ENCODE measurements around the gene ZNF445.
A peak's percentile ranks its signal among the peaks of the same experiment; 100 is the strongest.
"Not testable (repeated sequence)": the region's sequence is repeated elsewhere in the genome, so short reads cannot be mapped to it uniquely, and the experiment has no call there.

ZNF445 gene

DNA sequence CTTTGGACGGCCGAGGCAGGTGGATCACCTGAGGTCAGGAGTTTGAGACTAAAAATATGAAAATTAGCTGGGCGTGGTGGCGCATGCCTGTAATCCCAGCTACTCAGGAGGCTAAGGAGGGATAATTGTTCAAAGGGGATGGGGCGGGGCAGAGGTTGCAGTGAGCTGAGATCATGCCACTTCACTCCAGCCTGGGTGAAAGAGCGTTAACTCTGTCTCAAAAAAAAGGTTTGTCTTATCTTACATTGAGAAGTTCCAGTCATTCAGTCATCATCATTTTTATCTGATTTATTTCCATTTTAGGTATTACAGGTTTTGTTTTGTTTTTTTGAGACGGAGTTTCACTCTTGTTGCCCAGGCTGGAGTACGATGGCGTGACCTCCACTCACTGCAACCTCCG lies 2.6 kb downstream of the ZNF445 start:
- DNase-seq = not testable (repeated sequence)

GRCh38 chr3:44470430-44470829 lies 7.0 kb downstream of the ZNF445 start:
- DNase-seq = no peak

- no peak for DNase-seq
Observed at GRCh38 chr3:44469914-44470313, 7.6 kb downstream of the ZNF445 start.

DNA sequence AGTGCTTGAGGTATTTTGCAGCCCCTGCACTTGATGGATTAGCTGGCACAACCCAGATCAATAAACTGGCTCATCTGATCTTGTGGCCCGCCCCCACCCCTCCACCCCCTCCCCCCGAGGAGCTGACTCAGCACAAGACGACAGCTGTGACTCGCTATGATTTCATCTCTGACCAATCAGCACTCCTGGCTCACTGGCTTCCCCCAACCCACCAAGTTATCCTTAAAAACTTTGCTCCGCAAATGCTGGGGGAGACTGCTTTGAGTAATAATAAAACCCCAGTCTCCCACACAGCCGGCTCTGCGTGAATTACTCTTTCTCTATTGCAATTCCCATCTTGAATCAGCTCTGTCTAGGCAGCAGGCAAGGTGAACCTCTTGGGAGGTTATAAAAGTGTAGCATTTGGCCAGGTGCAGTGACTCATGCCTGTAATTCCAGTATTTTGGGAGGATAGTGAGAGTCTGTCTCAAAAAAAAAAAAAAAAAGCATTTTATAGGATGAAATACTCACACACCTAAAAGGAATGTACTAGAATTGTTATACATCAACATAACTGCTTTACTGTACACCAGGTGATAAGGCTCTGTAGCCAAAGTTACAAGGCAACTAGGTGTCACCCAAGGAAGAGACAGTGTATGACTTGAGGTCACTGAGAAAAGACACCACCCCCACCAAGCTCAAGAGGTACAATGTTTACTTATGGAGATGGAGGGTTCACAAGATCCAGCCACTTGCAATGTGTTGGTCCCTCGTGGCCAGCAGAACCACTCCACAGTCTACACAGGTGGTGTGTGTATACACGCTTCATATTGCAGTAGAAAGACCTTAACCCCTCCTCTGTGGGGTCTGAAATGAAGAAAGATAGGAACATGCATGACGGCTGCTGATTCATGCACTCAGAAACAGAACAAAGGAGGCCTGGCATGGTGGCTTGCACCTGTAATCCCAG lies 8.6 kb downstream of the ZNF445 start:
- peak; percentile 29 for DNase-seq

DNA sequence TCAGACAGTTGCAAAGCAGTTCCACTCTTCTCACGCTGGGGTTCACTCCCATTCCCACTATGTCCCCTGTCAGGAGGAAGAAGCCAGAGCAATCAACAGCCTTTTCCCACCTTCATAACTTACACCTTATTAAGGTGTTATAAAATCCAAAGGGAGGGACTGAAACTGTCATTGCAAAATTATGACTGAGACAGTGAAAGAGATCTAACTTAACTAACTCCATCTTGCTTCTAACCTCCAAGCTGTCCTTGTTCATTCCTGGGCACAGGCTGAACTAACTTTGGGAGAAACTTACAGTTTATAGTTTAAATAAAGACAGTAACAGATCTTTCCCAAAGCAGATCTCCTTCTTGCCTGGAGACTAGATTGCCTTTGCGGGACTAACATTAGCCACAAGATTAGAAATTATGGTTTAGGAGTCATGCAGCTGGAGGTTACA lies 9.4 kb downstream of the ZNF445 start:
- not testable (repeated sequence) for DNase-seq

- DNase-seq = no peak
Observed at GRCh38 chr3:44467241-44467640, 10.2 kb downstream of the ZNF445 start.

DNA sequence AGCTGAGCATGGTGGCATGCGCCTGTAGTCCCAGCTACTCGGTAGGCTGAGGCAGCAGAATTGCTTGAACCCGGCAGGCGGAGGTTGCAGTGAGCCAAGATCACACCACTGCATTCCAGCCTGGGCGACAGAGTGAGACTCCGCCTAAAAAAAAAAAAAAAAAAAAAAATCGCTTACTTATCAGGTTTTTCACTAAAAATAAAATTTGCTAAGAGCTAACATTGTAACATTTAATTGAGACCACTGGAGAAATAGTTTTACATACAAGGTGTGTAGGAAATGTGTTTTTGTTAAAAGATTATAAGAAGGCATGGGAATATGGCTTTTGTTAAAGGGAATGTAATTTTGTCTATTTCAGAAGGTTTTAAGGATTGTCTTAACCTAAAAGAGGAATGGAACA lies 12.6 kb downstream of the ZNF445 start:
- DNase-seq = not testable (repeated sequence)

GRCh38 chr3:44464509-44464908 lies 13.0 kb downstream of the ZNF445 start:
- DNase-seq = no peak

DNA sequence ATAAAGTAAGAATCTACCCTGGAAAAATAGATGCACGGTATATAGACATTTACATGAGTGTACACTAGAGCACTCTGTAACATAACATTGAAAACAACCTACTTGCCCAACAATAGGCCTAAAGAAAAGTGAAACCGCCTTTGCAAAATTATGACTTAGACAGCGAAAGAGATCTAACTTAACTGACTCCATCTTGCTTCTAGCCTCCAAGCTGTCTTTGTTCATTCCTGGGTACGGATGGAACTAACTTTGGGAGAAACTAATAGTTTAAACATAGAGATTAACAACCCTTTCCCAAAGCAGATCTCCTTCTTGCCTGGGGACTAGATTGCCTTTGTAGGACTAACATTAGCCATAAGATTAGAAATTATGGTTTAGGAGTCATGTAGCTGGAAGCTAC lies 17.4 kb downstream of the ZNF445 start:
- not testable (repeated sequence) for DNase-seq

DNA sequence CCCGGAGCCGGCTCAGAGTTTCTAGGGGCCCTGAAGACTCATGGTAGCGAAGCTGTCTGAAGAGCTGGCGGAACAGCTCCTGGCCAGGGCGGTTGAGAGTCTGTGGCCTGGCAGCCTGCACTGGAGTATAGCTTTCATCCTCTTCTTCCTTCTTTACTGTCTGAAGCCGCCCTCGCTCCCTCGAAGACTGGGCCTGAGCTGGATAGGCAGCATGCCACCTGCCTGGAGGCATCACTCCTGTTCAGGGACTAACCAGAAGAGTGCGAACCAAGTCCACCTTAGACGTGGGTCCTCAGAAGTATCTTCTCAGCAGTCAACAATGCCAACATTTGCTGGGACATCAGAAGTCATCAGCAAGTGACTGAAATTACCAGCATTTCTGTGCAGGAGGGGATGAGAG lies 22.2 kb downstream of the ZNF445 start:
- DNase-seq = no peak

DNA sequence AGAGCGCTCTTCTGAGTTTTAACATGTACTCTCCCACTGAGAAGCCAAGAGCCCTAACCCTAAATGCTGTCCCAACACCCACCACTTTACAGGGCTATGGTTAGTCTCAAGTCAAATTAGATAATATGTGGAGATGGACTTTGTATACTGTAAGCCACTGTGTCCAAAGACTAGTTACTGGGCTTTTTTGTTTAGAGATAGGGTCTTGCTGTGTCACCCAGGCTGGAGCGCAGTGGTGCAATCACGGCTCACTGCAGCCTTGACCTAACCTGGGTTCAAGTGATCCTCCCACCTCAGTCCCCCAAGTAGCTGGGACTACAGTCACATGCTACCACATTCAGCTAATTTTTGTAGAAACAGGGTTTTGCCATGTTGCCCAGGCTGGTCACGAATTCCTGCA lies 23.2 kb downstream of the ZNF445 start:
- DNase-seq = no peak

GRCh38 chr3:44451441-44451840 lies 26.0 kb downstream of the ZNF445 start:
- DNase-seq = no peak

DNA sequence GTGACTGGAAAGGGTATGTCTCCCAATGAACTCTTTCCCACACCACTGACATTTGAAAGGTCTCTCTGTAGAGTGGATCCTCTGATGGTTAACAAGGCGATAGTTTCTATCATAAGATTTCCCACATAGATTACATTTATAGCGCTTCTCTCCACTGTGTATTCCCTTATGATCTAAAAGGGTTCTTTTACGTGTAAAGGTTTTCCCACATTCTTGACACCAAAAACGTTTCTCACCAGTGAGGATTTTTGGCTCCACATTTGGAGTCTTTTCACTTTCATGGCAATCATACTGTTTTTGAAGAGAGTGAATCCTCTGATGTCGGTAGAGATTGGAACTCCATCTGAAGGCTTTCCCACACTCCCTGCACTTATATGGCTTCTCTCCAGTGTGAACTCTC lies 30.5 kb downstream of the ZNF445 start:
- DNase-seq = no peak

GRCh38 chr3:44445786-44446185 lies 31.7 kb downstream of the ZNF445 start:
- no peak for DNase-seq

GRCh38 chr3:44444896-44445691 lies 32.4 kb downstream of the ZNF445 start:
- DNase-seq = no peak

DNA sequence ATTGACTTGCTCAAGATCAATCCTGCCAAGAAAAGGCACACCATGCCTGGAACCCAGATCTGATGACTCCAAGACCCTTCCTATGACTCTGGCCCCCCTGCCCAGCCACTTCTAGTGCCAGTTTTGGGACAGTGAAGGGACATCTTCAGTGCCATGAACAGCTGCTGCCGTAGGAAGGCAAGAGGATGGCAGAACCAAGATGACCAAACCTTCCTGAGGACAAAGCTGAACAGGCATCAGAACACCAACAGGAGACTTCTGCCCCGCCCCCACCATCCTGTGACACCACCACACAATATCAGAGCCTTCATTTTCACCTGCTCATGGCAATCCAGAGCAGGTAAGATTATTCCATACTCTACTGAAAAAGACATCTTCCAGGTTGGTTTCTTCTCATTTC lies 33.0 kb downstream of the ZNF445 start:
- no peak for DNase-seq

GRCh38 chr3:44442596-44443309 lies 34.7 kb downstream of the ZNF445 start:
- DNase-seq = no peak

GRCh38 chr3:44439499-44440295 lies 37.8 kb downstream of the ZNF445 start:
- peak; percentile 39 for DNase-seq

DNA sequence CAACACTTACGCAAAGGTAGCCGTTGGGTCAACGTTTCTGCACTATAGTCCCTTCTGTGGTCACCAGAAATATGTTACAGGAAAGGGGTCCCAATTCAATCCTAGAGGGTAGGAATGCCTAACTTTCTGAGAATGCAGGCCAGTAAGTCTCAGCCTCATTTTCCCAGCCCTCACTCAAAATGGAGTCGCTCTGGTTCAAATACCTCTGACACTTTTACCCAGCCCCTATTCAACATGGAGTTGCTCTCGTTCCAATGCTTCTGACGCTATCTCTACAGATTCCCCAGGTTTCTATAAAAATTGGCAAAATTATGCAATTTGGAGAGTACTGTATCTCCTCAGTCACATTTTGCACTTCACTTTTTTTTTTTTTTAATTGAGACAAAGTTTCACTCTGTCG lies 39.7 kb downstream of the ZNF445 start:
- no peak for DNase-seq

DNA sequence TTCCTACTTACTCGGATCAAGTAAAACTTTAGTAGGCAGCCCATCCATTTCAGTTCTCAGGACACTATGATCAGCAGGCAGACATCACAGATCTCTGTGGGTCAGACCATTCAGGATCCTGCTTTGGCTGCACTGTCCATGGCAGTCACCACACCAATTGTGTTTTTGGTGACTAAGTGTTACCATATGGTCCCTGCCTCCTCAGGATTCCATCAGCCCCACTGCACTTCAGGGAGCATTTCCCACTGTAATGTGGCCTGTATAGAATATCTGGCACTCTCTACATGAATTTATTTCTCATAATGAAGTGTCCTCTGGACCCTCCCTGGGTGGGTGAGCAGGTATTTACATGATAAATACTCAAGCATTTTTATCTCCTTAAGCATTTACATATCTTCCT lies 41.3 kb downstream of the ZNF445 start:
- no peak for DNase-seq

DNA sequence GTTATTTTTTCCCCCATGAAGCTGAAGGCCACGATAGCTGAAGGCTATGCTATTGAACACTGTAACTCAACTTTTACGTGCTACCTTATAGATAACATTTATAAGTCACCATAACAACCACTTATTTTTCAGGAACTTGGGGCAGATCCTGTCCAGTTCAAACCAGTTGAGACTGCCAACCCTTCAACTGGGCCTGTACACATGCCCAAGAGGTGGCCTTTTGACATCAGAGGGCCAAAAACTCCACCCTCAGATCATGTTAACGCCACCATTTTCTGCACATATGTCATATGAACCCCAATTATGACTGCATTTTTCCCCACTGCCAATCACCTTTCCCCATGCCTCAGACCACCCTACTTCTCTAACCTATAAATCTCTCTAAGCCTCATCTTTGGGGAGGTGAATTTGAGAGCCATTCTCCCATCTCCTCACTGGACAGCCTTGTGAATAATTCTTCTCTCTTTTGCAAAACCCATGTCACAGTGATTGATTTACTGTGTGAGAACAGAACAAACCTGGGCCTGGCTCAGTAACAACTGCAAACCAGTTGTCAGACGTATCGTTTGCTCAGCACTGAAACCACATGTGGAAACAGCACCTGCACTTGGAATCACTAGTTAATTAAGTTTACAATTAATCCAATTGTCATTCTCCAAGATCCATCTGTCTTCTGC lies 42.5 kb downstream of the ZNF445 start:
- DNase-seq = no peak

DNA sequence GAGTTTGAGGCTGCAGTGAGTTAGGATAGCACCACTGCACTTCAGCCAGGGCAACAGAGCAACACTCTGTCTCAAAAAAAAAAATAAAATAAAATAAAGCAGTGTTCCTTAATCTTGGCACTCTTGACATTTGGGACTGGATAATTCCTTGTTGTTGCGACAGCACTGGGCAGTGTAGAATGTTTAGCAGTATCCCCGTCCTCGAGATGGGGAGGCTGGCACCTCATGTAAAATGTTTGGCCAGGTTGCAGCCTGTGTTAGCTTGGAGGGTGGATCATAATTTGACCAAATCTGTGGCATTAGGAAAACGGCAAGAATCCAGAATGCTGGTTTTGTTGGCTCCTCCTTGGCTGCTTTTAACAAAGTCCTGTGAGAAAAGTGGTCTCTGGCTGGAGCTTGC lies 47.0 kb downstream of the ZNF445 start:
- DNase-seq = no peak

Data from stimulated activated CD4-positive, alpha-beta T cell treated with anti-CD3 and anti-CD28 coated beads, Interleukin-12 subunit alpha, Interleukin-12 subunit beta, amount 100 ng/mL, for 4 hours (primary cell).